ENCODE measurements around the gene LPCAT4.

LPCAT4 gene

GRCh38 chr15:34331809-34332208 lies 35.2 kb downstream of the LPCAT4 start:
- H3K4me3 ChIP-seq (ENCODE audit: low read depth, low read length), result no peak overlapping the region
- no peak for TF ChIP-seq CTCF (IDR thresholded peaks at IDR 0.05; ENCODE audit: borderline replicate concordance, insufficient read depth, low read depth, low read length)

- H3K4me3 ChIP-seq (ENCODE audit: low read depth, low read length), result no peak overlapping the region
- TF ChIP-seq CTCF (IDR thresholded peaks at IDR 0.05; ENCODE audit: borderline replicate concordance, insufficient read depth, low read depth, low read length), result no peak
Observed at GRCh38 chr15:34330279-34330678, 36.7 kb downstream of the LPCAT4 start.

GRCh38 chr15:34329006-34329405 lies 38.0 kb downstream of the LPCAT4 start:
- no peak for TF ChIP-seq CTCF (IDR thresholded peaks at IDR 0.05; ENCODE audit: borderline replicate concordance, insufficient read depth, low read depth, low read length)
- H3K4me3 ChIP-seq (ENCODE audit: low read depth, low read length), result no peak overlapping the region

- H3K4me3 ChIP-seq (ENCODE audit: low read depth, low read length), result no peak overlapping the region
- no peak for TF ChIP-seq CTCF (IDR thresholded peaks at IDR 0.05; ENCODE audit: borderline replicate concordance, insufficient read depth, low read depth, low read length)
Observed at GRCh38 chr15:34327906-34328305, 39.1 kb downstream of the LPCAT4 start.

GRCh38 chr15:34325368-34325767 lies 41.6 kb downstream of the LPCAT4 start:
- no peak overlapping the region for H3K4me3 ChIP-seq (ENCODE audit: low read depth, low read length)
- no peak for TF ChIP-seq CTCF (IDR thresholded peaks at IDR 0.05; ENCODE audit: borderline replicate concordance, insufficient read depth, low read depth, low read length)

- no peak for TF ChIP-seq CTCF (IDR thresholded peaks at IDR 0.05; ENCODE audit: borderline replicate concordance, insufficient read depth, low read depth, low read length)
- H3K4me3 ChIP-seq (ENCODE audit: low read depth, low read length), result no peak overlapping the region
Observed at GRCh38 chr15:34324933-34325332, 42.1 kb downstream of the LPCAT4 start.

GRCh38 chr15:34323217-34323616 lies 43.8 kb downstream of the LPCAT4 start:
- no peak for TF ChIP-seq CTCF (IDR thresholded peaks at IDR 0.05; ENCODE audit: borderline replicate concordance, insufficient read depth, low read depth, low read length)
- no peak overlapping the region for H3K4me3 ChIP-seq (ENCODE audit: low read depth, low read length)
